MG63 (cell line): ENCODE data around the gene NEDD8. TPM values are rescaled to one million over a fixed set of nuclear protein-coding genes. Genes with fewer than 3 reads are reported as not detected.

Experiments used
- DNase-seq: peaks from one replicate; pipeline ENCODE4 v3.0.0-alpha.2; 2020
- H3K27me3 ChIP-seq: fragments of 250-450 bp; sonication (Bioruptor Pico); 2 replicates; pipeline ENCODE4 v1.5.1; 2020; ENCODE audit warnings: mild to moderate bottlenecking, moderate library complexity
- H3K36me3 ChIP-seq: fragments of 250-450 bp; sonication (Bioruptor Pico); 2 replicates; pipeline ENCODE4 v1.5.1; 2020; ENCODE audit warnings: mild to moderate bottlenecking, moderate library complexity
- H3K4me3 ChIP-seq: fragments of 250-450 bp; sonication (Bioruptor Pico); 2 replicates; pipeline ENCODE4 v1.5.1; 2020; ENCODE audit warnings: mild to moderate bottlenecking, moderate library complexity
- H3K9me3 ChIP-seq: fragments of 250-450 bp; sonication (Bioruptor Pico); 2 replicates; pipeline ENCODE4 v1.5.1; 2020; ENCODE audit warnings: mild to moderate bottlenecking, moderate library complexity
- total RNA-seq: library from RNA; depleted of rRNA; stranded (reverse); fragments of >200 nt; shearing (Covaris generic); gene quantifications from 2 replicates; pipeline ENCODE4 v1.2.3, GENCODE V29; 2014; ENCODE audit warnings: low replicate concordance

Gene NEDD8
- total RNA-seq, 1 experiment from 2014 or later = 138 TPM

DNA sequence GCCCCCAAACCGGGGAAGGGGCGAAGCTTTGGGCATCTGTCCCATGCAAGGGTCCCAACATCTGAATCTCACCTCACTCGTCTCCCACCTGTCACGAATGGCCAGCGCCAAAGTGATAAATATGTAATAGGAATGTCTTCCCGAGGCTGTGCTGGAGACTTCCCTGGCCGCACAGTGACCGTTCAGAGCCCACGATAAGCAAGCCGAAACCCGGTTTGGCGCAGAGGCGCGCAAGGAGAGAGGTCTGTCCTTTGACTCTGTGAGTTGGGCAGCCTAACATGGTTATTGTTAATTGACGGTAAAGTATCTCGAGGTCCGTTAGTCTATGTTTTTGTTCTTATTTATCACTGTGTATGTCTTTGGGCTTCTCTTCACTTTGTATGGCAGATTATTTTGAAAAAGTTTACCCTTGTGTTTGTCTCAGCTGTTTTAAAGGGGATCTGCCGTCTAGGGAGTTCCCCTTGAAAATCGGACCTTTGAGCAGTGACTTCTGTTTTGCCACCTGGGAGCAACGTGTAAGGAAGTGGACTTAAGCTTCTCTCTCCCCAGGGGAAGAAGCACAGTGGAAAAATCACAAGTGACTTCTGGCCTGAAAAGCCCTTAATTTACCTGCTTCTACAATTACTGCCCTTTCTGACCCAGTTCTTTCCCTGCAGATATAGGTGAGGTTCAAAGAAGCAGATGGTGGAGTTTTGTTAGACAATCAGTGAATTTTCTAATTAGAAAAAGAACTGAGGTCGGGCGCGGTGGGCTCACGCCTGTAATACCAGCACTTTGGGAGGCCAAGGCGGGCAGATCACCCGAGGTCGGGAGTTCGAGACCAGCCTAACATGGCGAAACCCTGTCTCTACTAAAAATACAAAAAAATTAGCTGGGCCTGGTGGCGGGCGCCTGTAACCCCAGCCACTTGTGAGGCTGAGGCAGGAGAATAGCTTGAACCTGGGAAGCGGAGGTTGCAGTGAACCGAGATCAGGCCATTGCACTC lies 35.8 kb downstream of the NEDD8 start:
- H3K4me3 ChIP-seq = peak overlapping the region; percentile 82
- no peaks in the 10 kb centered on the region for H3K27me3 ChIP-seq
- DNase-seq = no peak
- H3K36me3 ChIP-seq = peaks cover 6% of the 10 kb centered on the region; the same call in 1 of the 2 replicates
- no peaks in the 10 kb centered on the region for H3K9me3 ChIP-seq

DNA sequence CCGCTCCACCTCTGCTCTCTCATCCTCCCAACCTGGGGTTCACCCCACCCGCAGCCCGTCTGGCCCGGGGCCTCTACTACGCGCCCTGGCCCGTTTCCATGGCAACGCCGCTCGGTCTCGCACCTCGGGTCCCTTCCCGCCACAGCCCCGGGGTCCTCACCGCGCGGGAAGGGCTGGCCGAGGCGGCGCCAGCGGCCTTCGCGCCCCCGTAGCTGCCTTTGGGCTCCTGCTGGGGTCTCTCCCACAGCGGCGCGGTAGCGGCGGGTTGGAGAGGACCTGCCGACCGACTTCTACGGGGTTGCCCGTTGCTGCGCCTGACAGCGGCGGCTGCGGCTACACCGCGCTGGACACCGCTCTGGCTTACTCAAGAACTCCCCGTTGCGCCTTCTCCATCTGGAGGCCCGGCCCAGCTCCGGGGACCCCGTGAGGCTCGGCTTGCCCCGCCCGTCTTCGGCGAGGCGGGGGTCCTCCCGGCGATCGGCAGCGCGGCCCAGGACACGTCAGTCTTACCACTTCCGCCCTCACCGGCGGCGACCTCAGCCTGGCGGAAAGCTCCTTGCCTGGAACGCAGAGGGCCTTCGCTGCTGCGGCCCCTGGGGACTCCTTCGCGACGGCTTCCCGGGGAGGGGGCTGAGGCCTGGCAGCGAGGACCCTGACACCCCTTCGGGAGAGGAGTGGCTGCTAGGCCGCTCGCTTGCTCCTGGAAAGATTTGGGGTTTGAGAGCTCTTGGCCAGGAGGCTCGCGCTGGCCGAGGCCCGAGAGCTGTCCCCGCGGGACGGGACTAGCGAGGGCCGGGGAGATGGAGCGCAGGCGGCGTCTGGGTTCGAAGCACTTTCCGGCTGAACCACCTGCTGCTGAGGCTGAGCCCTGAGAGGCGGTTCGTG lies 36.7 kb downstream of the NEDD8 start, which contains the start of gene TM9SF1:
TSS of gene TM9SF1 (minus strand) at position 256 of the 885 bp plus-strand sequence. CDS start 422 bp downstream, outside the sequence.
- peaks cover 3% of the 10 kb centered on the region; the same call in 1 of the 2 replicates for H3K36me3 ChIP-seq
- H3K4me3 ChIP-seq = peak within 1 kb of the TSS; percentile 82
- no peaks in the 10 kb centered on the region for H3K27me3 ChIP-seq
- peak; percentile 83 for DNase-seq
- H3K9me3 ChIP-seq = no peaks in the 10 kb centered on the region

DNA sequence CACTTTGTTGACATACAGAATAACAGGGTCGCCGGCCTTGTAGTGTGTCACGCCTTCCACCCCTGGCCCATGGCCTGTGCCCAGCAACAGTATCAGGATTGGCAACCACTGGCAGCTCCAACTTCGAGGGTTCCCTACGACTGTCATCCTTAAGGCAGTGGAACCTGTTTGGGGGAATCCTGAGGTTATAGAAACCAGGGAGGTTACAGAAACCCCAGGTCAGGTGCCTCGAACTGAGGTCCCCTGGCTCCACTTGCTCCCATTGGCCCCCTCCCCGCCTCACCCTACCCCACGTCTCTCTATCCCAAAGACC lies 37.3 kb downstream of the NEDD8 start:
- Histone ChIP-seq H3K9me3 (no peaks in the 10 kb centered on the region), H3K4me3 (peak overlapping the region; percentile 82), H3K27me3 (no peaks in the 10 kb centered on the region), H3K36me3 (peaks cover 3% of the 10 kb centered on the region)
- DNase-seq = no peak

DNA sequence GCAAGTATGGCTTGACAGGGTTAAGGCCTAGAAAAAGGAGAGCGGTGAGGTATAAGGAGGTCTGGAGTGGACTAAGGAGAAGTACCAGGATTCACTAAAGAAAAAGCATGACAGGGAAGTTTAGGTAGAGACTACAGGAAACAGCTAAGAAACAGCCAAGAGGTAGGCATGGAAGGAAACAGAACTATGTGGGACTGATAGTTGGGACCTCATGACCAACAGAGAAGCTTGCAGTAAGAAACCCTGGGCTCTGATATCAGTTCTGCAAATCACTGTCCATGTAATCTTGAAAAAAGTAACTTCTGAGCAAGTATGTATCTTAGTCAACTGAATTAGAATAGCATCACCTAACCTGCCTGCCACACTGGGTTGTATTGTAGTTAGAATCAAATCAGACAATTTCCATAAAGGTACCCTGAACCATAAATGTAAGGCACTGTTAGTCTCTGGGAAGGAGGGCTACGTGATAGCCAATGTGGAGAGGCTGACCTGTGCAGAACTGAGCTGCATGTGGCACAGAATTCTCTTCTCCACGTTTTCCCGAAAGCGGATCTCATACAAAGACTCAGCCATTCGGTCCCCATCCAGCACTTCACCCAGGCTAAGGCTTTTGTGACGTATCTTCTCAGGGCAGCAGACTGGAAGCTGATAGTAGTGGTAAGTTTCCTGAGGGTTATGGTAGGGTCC lies 37.8 kb downstream of the NEDD8 start:
- Histone ChIP-seq H3K4me3 (peak overlapping the region; percentile 82), H3K9me3 (no peaks in the 10 kb centered on the region), H3K27me3 (no peaks in the 10 kb centered on the region), H3K36me3 (peaks cover 3% of the 10 kb centered on the region)
- DNase-seq = no peak

DNA sequence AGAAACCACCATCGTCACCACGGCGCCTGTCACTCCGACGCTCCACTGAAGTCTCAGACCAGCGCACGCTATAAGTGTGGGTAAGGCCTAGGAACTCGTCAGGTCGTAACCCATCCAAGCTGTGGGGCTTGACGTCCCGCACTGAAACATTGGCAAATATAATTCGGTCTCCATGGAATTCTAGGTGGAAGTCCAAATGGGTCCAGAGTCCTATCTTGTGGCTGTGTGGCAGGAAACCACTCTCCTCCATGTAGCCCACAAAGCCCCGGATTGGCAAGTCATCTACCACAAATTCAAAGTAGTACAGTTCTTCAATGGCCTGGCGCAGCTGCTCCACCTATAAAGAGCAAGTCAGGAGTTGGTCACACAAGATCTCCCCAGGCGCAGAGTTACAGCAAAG lies 39.2 kb downstream of the NEDD8 start:
- Histone ChIP-seq H3K4me3 (no peak overlapping the region), H3K27me3 (no peaks in the 10 kb centered on the region), H3K9me3 (no peaks in the 10 kb centered on the region), H3K36me3 (peaks cover 6% of the 10 kb centered on the region)
- no peak for DNase-seq

DNA sequence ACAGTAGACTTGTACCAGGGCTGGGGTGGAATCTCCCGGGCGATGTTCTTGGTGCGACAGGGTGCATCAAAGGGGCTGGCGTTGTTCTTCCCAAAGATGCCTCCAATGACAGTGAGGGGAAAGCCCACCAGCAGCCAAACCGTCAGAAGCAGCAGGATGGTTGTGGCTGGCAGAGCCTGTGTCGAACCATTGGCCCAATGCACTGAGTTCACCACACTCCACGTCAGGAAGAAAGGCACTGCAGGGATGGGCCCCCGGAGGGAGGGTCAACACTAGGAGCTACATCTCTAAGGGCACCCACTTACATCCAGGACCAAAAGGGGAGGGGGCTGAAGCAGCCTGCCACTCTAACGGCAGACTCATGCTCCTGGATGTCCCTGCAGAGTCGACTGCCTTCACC lies 41.8 kb downstream of the NEDD8 start:
- DNase-seq = no peak
- H3K36me3 ChIP-seq = peaks cover 27% of the 10 kb centered on the region

DNA sequence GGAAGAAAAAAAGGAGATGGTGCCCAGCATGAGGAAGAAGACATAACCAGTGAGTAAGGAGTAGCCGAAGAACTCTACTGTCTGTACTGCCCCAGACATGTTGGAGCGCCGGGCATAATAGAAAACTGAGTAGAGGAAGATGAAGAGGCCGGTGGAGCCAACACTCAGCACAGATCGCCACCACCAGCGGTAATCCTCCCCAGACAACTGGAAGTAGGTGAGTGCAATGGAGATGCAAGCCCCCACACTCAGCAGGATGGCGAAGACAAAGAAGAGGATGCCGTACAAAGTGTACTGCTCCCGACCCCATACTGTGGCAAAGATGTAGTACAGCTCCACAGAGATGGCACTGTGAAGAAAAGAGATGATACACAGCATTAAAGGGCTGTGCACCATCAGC lies 42.7 kb downstream of the NEDD8 start:
- no peaks in the 10 kb centered on the region for H3K27me3 ChIP-seq
- no peaks in the 10 kb centered on the region for H3K9me3 ChIP-seq
- no peak for DNase-seq
- peaks cover 34% of the 10 kb centered on the region for H3K36me3 ChIP-seq
- peak overlapping the region; percentile 85 for H3K4me3 ChIP-seq

More for the DNA sequence above, 41.8 kb downstream of the NEDD8 start:
- Histone ChIP-seq H3K9me3 (no peaks in the 10 kb centered on the region), H3K4me3 (no peak overlapping the region), H3K27me3 (no peaks in the 10 kb centered on the region)

DNA sequence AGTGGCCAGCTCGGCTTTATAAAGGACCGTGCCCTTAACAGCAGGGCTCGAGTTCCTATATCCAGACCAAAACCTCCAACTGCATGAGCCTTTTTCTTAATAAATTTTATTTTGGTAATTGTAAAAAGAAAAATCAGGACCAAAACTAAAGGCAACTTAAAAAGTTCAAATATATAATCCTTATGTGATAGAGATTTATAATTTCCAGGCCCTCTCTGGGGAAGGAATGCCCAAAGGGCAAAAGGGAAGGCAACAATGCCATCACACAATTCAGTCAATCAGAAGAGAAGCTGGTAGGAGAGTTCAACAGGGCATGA lies 43.1 kb downstream of the NEDD8 start:
- Histone ChIP-seq H3K4me3 (peak overlapping the region; percentile 85), H3K36me3 (peaks cover 35% of the 10 kb centered on the region), H3K9me3 (no peaks in the 10 kb centered on the region), H3K27me3 (no peaks in the 10 kb centered on the region)
- no peak for DNase-seq

DNA sequence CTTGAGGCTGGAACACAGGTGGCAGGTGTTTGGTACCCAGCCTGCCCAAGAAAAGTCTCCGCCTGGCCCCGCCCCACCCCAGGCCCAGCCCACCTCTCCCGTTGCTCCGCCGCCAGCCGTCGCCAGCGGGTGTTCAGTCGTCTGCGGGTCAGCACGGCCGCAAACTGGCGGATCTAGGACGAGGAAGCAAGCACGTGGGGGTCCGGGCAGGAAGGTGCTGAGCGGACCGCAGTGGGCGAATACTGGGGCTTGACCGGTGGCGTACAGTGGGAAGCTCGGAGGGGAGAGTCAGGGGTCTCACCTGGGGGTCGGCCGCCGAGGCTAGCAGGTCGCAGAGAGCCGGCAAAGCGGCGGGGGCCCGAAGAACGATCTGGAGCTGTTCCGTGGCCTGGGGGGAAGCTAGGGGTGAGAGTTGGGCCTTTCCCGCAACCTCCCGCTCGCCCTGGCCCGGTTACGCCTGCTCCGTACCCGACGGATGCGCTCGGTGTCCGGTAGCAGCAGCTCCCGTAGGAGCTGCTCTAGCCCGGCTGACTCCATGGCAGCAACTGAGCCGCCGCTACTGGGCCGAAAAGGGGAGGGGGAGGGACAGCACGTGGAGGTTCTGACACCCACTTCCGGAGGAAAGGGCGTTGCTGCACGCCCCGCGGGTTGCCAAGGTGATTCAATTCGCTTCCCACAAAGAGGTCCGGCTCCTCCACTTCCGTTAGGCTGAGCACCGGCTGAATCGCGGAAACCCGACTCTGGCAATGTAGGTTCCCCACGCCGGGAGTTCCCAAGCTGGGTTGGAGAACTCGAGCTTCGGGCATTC lies 43.7 kb downstream of the NEDD8 start, which contains the start of gene IPO4:
TSS of gene IPO4 (minus strand) at position 566 of the 808 bp plus-strand sequence. CDS start at position 537, 29 bp downstream.
- Histone ChIP-seq H3K4me3 (peak within 1 kb of the TSS; percentile 85), H3K9me3 (no peaks in the 10 kb centered on the region), H3K36me3 (peaks cover 35% of the 10 kb centered on the region), H3K27me3 (no peaks in the 10 kb centered on the region)
- DNase-seq = peak; percentile 95

DNA sequence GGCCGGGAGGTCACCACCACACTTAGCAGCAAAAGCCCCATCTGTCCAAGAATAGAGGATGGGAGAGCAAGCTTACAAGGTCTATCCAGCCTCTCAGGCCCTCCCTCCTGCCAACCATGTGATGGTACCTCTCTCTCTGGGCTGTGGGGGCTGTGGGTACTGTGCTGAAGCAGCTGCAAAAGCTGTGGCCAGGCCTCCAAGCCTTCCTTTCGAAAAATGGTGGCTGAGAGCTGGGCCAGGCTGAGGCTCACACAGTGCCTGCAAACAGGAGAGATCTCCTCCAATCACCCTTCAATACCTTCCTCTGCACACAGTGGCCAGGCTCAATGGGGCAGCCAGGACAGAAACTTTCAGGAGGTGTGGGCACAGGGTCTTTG lies 44.6 kb downstream of the NEDD8 start:
- no peaks in the 10 kb centered on the region for H3K27me3 ChIP-seq
- no peak for DNase-seq
- H3K36me3 ChIP-seq = peaks cover 35% of the 10 kb centered on the region
- H3K4me3 ChIP-seq = peak overlapping the region; percentile 85
- no peaks in the 10 kb centered on the region for H3K9me3 ChIP-seq

DNA sequence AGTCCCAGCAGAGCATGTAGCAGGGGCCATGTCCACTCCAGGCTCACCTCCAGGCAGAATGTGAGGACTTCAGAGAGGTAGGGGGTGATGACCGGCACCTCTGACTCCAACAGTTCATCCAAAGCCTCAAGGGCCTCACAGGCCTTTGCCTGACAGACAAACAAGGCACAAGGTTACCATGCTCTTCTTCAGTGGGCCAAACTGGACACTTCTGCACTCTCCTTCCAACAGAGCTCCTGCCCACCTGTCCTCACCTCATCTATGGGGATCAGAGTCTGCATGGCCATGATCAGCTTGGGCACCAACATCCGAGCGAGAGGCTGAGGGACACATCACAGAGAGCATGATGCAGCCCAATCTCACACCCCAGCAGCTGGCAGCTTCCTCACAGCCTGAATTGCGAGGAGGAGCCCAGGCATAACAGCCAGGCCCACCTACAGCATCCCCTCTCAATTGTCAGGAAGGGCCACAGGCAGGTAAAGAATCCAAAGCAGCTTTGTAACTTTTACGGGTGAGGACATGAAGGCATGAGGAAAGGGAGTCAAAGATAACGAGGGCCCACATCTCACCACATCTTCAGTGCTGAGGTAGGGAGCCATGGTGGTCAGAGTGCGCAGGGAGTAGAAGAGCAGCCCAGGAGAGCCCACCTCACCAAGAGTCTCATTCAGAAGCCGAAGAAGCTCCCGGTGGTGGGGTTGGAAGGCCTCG lies 45.2 kb downstream of the NEDD8 start:
- Histone ChIP-seq H3K9me3 (no peaks in the 10 kb centered on the region), H3K4me3 (peak overlapping the region; percentile 85), H3K36me3 (peaks cover 35% of the 10 kb centered on the region), H3K27me3 (no peaks in the 10 kb centered on the region)
- no peak for DNase-seq

DNA sequence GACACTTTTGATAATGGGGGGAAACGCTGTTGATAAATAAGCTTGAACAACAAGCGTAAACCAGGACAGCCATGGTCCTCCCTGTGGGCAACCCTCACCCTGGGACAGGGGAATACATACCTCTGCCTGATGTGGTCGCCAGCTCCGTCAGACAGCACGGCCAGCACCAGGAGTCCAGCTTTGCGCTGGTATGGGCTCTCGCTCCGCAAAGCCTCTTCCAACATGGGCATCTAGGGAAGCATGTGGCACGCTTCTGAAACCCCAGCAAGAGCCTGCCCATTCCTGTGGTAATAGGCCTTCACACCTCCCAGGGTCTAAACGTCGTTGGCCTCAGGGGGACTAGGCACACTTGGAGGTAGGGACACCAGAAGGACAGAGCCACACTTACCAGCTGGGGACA lies 46.4 kb downstream of the NEDD8 start:
- no peaks in the 10 kb centered on the region for H3K9me3 ChIP-seq
- H3K27me3 ChIP-seq = no peaks in the 10 kb centered on the region
- H3K4me3 ChIP-seq = no peak overlapping the region
- no peak for DNase-seq
- H3K36me3 ChIP-seq = peaks cover 35% of the 10 kb centered on the region

DNA sequence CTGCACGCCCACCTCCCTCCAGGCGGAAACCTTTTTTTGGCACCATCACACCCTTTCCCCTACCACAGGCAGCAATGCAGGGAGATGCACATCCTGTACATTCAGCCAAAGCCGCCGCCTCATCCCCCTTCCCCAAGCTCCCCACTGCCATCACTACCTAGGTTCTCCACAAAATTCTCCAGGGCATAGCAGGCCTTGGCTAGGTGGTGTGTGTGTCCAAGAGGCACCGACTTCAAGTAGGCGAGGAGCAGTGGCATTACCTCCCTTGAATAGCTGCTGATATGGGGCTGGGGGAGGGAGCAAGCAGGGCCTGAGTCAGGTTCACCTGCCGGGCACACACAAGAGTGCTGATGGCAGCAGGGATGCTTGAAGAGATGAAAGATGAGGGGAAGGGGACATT lies 47.1 kb downstream of the NEDD8 start:
- Histone ChIP-seq H3K9me3 (no peaks in the 10 kb centered on the region), H3K4me3 (no peak overlapping the region), H3K36me3 (peaks cover 38% of the 10 kb centered on the region), H3K27me3 (no peaks in the 10 kb centered on the region)
- no peak for DNase-seq

DNA sequence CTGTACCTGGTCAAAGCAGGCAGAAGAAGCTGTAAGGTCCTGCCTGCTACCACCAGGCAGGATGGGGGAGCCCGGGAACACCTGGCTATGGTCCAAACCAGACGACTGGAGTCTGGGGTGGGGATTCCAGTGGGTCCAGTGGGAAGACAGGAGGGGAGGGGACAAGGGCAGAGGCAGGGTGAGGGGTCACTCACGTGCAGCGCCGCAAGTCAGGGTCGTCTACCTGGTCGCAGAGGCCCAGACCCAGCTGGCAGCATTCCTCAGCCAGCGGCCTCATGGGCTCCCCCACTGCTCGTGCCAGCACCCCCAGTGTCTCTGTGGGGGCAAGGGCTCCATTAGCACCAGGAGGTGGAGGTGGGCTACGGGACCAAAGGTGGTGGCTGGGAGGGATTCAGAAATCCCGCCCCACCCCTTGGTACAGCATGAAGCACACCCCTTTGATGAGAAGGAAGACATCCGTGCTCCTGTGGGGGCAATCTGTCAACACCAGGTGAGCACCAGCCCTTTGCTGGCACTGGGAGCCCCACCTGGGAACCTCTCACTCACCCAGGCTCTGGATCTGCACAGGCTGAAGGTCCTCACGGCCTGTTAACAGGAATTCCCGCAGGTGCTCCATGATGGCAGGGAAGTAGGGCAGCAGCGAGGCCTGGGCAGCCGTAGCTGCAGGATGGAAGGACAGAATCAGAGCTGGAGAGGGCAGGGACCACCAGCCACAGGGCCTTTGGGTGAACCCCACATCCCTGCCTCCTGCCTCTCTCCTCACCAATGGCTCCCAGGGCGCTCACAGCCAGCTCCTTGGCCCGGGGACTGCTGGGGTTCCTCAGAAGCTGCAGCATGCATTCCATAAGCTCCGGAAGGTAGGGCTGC lies 47.8 kb downstream of the NEDD8 start:
- H3K27me3 ChIP-seq = no peaks in the 10 kb centered on the region
- no peak overlapping the region for H3K4me3 ChIP-seq
- peaks cover 41% of the 10 kb centered on the region for H3K36me3 ChIP-seq
- H3K9me3 ChIP-seq = no peaks in the 10 kb centered on the region
- DNase-seq = no peak

DNA sequence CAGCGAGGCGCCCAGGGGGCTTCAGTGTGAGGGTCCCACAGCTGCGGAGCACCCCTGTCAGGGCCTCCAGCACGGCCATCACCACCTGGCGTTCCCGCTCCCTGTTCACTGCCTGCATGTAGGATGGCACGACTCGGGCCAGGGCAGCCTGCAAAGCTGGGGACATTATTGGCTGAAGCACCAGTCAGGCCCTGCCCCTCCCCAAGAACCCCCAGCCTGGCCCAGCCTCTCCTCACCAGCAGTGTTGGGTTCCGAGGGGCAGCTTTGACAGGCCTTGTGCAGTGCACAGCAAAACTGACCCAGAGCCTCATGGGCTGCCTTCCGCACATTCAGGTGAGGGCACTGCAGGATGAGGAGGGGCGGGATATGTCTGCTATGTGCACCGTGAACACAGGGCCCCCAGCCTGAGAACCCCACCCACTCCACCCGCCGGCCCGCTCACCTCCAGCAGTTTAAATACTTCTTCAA lies 49.1 kb downstream of the NEDD8 start:
- no peaks in the 10 kb centered on the region for H3K27me3 ChIP-seq
- H3K4me3 ChIP-seq = no peak overlapping the region
- peaks cover 40% of the 10 kb centered on the region for H3K36me3 ChIP-seq
- H3K9me3 ChIP-seq = no peaks in the 10 kb centered on the region
- no peak for DNase-seq
